Measurements from ENCODE around the gene TMEM135. TPM values are rescaled to one million over a fixed set of nuclear protein-coding genes. Genes with fewer than 3 reads are reported as not detected.

Gene TMEM135
- total RNA-seq, 1 donor from 2014 or later, result 21.1 TPM

GRCh38 chr11:87351676-87352075 lies 313.9 kb downstream of the TMEM135 start:
- no peak for DNase-seq (ENCODE audit: low read depth, low spot score)

DNA sequence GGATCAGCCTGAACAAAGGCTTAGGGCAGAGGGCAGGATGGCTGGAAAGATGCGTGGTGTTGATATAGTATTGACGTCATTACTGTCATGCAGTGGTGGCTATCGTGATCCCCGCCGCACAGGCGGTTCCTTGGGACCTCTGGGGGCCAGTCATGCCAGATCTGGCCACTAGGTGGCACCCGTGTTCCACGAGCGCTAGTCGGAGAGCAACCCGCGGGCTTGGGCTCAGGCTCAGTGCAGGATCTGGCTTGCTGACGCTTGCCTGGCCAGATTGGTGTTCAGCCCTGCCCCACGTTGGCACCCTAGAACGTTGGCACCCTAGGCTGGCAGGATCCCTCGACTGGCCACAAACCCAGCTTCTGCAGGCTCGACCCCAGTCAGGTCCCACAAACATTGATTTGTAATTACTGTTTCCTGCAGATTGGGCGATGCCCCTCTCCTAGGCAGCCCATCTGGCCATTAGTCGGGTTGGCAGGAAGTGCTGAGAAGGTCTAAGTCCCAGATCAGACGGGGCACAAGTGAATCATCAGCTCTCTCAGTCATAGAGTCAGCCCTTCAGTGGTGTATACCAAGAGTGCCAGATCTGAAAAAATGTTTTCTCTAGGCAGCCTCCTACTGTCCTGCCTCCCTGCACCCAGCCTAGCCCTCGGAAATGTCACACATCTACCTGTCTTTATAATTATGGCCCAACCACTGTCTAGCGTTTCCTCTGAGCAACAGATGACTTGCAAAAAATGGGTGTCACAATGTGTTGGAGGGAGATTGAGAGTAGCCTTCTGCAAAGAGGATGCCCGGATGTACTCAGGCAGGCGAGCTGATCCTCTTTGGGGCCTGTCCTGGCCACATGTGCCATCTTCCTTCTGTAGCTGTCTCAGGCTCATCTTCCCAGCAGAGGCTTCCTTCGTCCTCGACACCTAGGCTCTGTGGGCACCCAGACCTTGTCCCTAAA lies 315.3 kb downstream of the TMEM135 start:
- DNase-seq (ENCODE audit: low read depth, low spot score), result peak; percentile 63

- no peak for DNase-seq (ENCODE audit: low read depth, low spot score)
Measured at GRCh38 chr11:87353771-87354345, 316.1 kb downstream of the TMEM135 start.

GRCh38 chr11:87355596-87355995 lies 317.9 kb downstream of the TMEM135 start:
- DNase-seq (ENCODE audit: low read depth, low spot score), result no peak

DNA sequence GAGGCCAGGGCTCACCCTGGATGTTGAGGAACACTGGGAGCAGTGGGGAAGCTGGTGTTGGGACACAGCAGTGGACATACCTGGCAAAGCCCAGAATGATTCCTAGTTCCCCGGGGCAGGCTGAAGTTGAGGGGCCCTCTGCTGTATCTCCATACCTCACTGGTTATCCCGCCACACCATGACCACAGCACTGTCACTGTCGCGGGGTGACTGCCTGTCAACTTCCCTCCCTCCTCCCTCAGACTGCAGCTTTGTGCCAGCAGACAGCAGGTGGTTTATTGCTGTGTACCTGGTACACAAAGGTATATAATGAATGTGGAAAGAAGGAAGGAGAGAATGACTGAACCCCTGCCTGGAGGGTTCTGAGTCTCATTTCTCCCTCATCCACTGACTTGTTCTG lies 318.7 kb downstream of the TMEM135 start:
- DNase-seq (ENCODE audit: low read depth, low spot score), result no peak

DNA sequence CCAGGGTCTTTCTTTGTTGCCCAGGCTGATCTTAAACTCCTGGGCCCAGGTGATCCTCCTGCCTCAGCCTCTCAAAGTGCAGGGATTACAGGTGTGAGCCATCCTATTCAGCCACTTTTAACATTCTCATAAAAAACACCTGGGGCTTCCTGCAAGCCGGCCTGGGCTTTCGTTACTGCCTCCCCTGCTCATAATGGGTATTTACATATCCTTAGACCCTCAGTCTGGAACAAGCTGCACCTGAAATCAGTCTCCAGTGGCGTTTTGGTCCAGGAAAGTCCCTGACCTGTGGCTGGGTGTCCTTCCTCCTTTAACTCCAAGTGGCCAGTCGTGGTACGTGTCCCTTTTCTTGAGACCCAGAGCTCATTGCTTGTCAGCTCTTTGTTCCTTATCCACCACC lies 320.7 kb downstream of the TMEM135 start:
- no peak for DNase-seq (ENCODE audit: low read depth, low spot score)

DNA sequence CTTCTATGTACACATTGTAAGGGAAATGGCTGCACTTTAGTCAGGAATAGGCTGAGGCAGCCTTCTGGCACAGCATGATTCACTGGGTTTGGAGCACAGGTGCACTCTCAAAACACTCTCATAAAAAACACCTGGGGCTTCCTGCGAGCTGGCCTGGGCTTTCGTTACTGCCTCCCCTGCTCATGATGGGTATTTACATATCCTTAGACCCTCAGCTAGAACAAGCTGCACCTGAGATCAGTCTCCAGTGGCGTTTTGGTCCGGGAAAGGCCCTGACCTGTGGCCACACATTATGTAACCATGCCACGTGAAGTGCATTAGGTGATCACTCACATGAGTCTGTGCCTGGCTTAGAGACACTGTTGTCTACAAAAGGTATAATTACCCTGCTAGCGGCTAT lies 321.7 kb downstream of the TMEM135 start:
- no peak for DNase-seq (ENCODE audit: low read depth, low spot score)

DNA sequence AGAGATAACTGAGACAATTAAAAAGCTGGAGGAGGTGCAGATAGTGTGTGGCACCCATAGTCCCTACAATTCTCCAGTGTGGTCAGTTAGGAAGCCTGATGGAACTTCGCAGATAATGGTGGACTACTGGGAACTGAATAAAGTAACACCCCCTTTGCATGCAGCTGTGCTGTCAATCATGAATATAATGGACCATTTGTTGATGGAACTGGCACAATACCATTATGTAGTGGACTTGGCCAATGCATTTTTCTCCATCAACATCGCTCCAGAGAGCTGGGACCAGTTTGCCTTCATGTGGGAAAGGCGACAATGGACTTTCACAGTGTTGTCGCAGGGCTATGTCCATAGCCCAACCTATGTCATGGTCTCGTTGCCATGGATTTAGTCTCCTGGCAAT lies 324.2 kb downstream of the TMEM135 start:
- no peak for DNase-seq (ENCODE audit: low read depth, low spot score)

DNA sequence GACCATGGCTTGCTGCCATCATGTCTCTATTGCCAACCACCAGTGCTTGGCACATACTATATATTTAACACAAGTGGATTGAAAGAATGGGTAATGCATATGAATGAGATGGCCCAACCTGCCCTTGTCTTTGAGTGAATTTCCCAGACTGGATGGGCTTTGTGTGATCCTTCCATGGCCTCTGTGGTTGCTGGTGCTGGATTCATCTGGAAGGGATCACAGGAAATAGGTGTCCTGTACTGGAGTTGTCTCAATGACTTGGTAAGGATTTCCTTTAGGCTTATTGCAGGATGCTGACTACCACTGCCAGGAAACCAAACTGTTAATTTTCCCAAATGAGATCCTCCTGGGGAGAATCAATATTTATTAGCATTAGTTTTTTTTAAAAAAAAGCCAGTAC lies 328.6 kb downstream of the TMEM135 start:
- DNase-seq (ENCODE audit: low read depth, low spot score), result no peak

DNA sequence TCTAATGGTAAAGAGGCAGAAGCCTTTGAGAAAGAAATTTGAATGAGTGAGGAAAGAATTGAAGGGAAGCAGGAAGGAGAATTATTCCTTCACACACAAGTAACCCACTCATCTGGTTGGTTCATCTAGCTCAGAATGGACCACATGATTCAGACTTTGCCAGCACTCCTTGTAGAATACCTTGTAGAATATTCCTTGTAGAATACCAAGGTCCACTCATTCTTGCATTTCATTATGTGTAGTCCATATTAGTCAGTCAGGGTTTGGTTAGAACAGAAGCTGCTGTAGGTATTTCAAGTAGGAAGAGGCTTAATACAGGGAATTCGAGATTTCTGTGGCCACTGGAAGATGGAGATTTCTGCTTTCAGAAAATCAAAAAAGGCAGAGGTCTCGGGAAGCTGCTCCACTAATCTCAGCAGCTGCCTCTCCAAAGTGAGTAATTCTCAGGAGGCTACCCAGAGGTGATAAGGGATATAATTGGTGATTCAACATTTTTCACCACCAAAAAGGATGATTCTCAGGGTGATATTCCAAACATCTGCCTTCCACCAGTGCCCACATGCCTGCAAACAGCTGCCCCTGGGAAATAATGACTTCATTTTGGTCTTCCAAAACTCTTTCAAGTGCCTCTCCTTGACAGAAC lies 329.1 kb downstream of the TMEM135 start:
- no peak for DNase-seq (ENCODE audit: low read depth, low spot score)

- DNase-seq (ENCODE audit: low read depth, low spot score), result peak; percentile 69
Measured at GRCh38 chr11:87368151-87368550, 330.4 kb downstream of the TMEM135 start.

GRCh38 chr11:87368858-87369480 lies 331.2 kb downstream of the TMEM135 start:
- DNase-seq (ENCODE audit: low read depth, low spot score), result peak; percentile 89

GRCh38 chr11:87369888-87370287 lies 332.2 kb downstream of the TMEM135 start:
- DNase-seq (ENCODE audit: low read depth, low spot score), result no peak

GRCh38 chr11:87372065-87372464 lies 334.3 kb downstream of the TMEM135 start:
- no peak for DNase-seq (ENCODE audit: low read depth, low spot score)

Other genes starting within 250 kb of the TMEM135 start
- 426 and 600 TPM in 2 replicates for gene PRSS23, start 237.4 kb upstream of the TMEM135 start, total RNA-seq
- gene FZD4, start 82.5 kb upstream of the TMEM135 start, total RNA-seq, result 167 and 199 TPM in 2 replicates

Data from pulmonary artery endothelial cell (primary cell).